GM23338 (cell line): ENCODE measurements around the gene LRRN4. TPM values are rescaled to one million over a fixed set of nuclear protein-coding genes. Genes with fewer than 3 reads are reported as not detected.

Source experiments
- CREB1 ChIP-seq: fragments of 250-450 bp; sonication (Bioruptor Pico); IDR thresholded peaks from 2 replicates; pipeline ENCODE4 v1.5.0; 2020; ENCODE audit warnings: low read depth, mild to moderate bottlenecking, moderate library complexity
- CTCF ChIP-seq, 2 experiments: fragments of 200-600 bp in 1 of 2; sonication (generic) in 1 of 2; conservative IDR thresholded peaks; 2 replicates each; pipeline versions ENCODE4 v1.5.1 to v1.6.1; 2016 to 2017; ENCODE audit warnings: antibody characterized with exemption in 2 of 2, low read depth in 2 of 2, mild to moderate bottlenecking in 2 of 2, moderate library complexity in 1 of 2
- EZH2phosphoT487 ChIP-seq: fragments of 200-600 bp; sonication (generic); IDR thresholded peaks from one replicate; pipeline ENCODE4 v1.8.1; 2018; ENCODE audit warnings: antibody characterized with exemption; ENCODE audit not compliant: unreplicated experiment
- JUNB ChIP-seq: IDR thresholded peaks from one replicate; pipeline ENCODE4 v1.6.1; 2016; ENCODE audit warnings: antibody characterized with exemption; ENCODE audit not compliant: unreplicated experiment
- POLR2AphosphoS5 ChIP-seq: IDR thresholded peaks from 2 replicates; pipeline ENCODE4 v1.6.1; 2016; ENCODE audit warnings: antibody characterized with exemption, low read depth
- REST ChIP-seq: IDR thresholded peaks from one replicate; pipeline ENCODE4 v1.6.1; 2018; ENCODE audit warnings: antibody characterized with exemption; ENCODE audit not compliant: unreplicated experiment
- STAT1 ChIP-seq: IDR thresholded peaks from one replicate; pipeline ENCODE4 v1.6.1; 2016; ENCODE audit warnings: antibody characterized with exemption; ENCODE audit not compliant: unreplicated experiment
- ZNF114 ChIP-seq: fragments of 250-450 bp; sonication (Bioruptor Pico); IDR thresholded peaks from 2 replicates; pipeline ENCODE4 v1.5.0; 2020; ENCODE audit warnings: mild to moderate bottlenecking, moderate library complexity
- ZNF331 ChIP-seq: fragments of 250-450 bp; sonication (Bioruptor Pico); IDR thresholded peaks from 2 replicates; pipeline ENCODE4 v1.5.0; 2020; ENCODE audit warnings: low read depth, mild to moderate bottlenecking, moderate library complexity
- ZNF462 ChIP-seq: fragments of 250-450 bp; sonication (Bioruptor Pico); IDR thresholded peaks from 2 replicates; pipeline ENCODE4 v1.5.0; 2020; ENCODE audit warnings: mild to moderate bottlenecking, moderate library complexity
- polyA plus RNA-seq: library from polyadenylated mRNA; unstranded; fragments of >200 nt; fragmentation: Nextera tagmentation; extraction: Ambion mirVana; gene quantifications from 2 replicates; pipeline ENCODE4 v1.2.1, GENCODE V29; 2016
- total RNA-seq: library from RNA; depleted of rRNA; stranded (reverse); fragments of >200 nt; shearing (Covaris generic); gene quantifications from 2 replicates; pipeline ENCODE4 v1.2.3, GENCODE V29; 2014

The LRRN4 gene
- total and polyA plus RNA-seq, 2 experiments from 2014 or later, result 0.21 to 2.2 TPM

- TF ChIP-seq ZNF462 (CRISPR knock-in tag) (no peak), EZH2phosphoT487 (no peak), ZNF114 (no peak), JUNB (no peak), ZNF331 (CRISPR knock-in tag) (no peak), STAT1 (no peak), CTCF (conservative IDR thresholded peaks at IDR 0.05; ENCODE audit: low read depth in 2 of 2) (no peak), CREB1 (CRISPR knock-in tag) (no peak), REST (no peak), POLR2AphosphoS5 (no peak)
Observed at GRCh38 chr20:6037082-6037481, 16.8 kb downstream of the LRRN4 start (continued).
